Naive thymus-derived CD8-positive, alpha-beta T cell (primary cell): ENCODE measurements around the gene FTCDNL1. TPM values are rescaled to one million over a fixed set of nuclear protein-coding genes. Genes with fewer than 3 reads are reported as not detected.

Experiments used
- ATAC-seq, 2 donors: fragments of 150-1000 bp; cut with Tn5 transposase in 1 of 2; sonication (Bioruptor Pico), chemical (Tn5 transposase) in 1 of 2; 1 replicate in 1 of 2; 2 replicates in 1 of 2; pipeline ENCODE4 v1.10.0; 2021; ENCODE audit warnings: mild to moderate bottlenecking in 2 of 2, moderate library complexity in 2 of 2
- POLR2A ChIA-PET: fragments of 350-600 bp; sonication (Branson Sonifier 250); formaldehyde crosslinking; loops from one replicate; lab custom pipeline; 2021; ENCODE audit warnings: antibody characterized with exemption; lab: Charles Lee
- DNase-seq, 10 donors: peaks; one replicate each; pipeline versions ENCODE4 v3.0.0 to v3.0.0-alpha.2; 2020 to 2022
- H3K27ac Mint-ChIP-seq, 10 donors: one replicate each; pipeline ENCODE4 v1.8.0; 2020 to 2022; ENCODE audit warnings: mild to moderate bottlenecking in 10 of 10, mixed read lengths in 10 of 10, moderate library complexity in 4 of 10, inconsistent platforms in 1 of 10
- H3K27me3 Mint-ChIP-seq, 5 donors: one replicate each; pipeline ENCODE4 v1.8.0; 2021 to 2022; ENCODE audit warnings: mixed read lengths in 5 of 5
- H3K36me3 Mint-ChIP-seq, 3 donors: one replicate each; pipeline ENCODE4 v1.8.0; 2020 to 2022; ENCODE audit warnings: mixed read lengths in 3 of 3, mild to moderate bottlenecking in 2 of 3, inconsistent platforms in 1 of 3
- H3K4me1 Mint-ChIP-seq, 4 donors: one replicate each; pipeline ENCODE4 v1.8.0; 2021 to 2022; ENCODE audit warnings: mixed read lengths in 4 of 4
- H3K4me3 Mint-ChIP-seq, 10 donors: one replicate each; pipeline ENCODE4 v1.8.0; 2020 to 2022; ENCODE audit warnings: mild to moderate bottlenecking in 10 of 10, mixed read lengths in 10 of 10, moderate library complexity in 6 of 10, inconsistent platforms in 1 of 10
- H3K9me3 Mint-ChIP-seq, 9 donors: one replicate each; pipeline ENCODE4 v1.8.0; 2020 to 2022; ENCODE audit warnings: mixed read lengths in 9 of 9, mild to moderate bottlenecking in 3 of 9, inconsistent platforms in 1 of 9, moderate library complexity in 1 of 9
- polyA plus RNA-seq, 3 donors: library from polyadenylated mRNA; unstranded; fragments of 300-500 nt; fragmentation: Illumina TruSeq; gene quantifications; one replicate each; pipeline ENCODE4 v1.2.3, GENCODE V29; 2021
- total RNA-seq, 8 experiments: library from RNA in 2 of 8; stranded (reverse) in 2 of 8; gene quantifications; one replicate each; pipeline ENCODE4 v1.2.3 and lab custom pipeline; 2021 to 2026

The FTCDNL1 gene
- total and polyA plus RNA-seq, 5 experiments from 2014 or later, result 1.2 to 3.2 (median 2.3) TPM

DNA sequence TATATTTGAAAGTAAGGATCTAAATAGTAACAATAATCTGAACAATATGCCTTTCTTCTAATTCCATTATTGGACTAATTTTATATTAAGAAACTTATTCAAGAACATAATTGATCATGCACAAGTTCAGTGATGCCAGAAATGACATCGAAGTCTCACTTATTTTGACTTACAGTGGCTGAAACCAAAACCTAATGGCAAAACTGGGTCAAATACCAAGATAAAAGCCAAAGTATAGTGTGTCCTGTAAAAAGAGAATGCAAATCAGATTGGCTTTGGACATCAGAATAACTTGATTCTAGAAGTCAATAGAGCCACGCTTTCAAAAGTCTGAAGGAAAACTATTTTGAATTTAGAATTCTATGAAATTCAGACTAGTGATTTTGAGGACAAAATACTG, 137.2 kb downstream of the FTCDNL1 start:
- no peaks in the 10 kb centered on the region for H3K36me3 Mint-ChIP-seq
- POLR2A ChIA-PET, result no interaction called here
- H3K4me3 Mint-ChIP-seq, result no peak overlapping the region
- peaks cover 0 to 5% (median 0%) of the 10 kb centered on the region in 9 donors for H3K9me3 Mint-ChIP-seq
- DNase-seq, result no peak
- no peak for ATAC-seq
- no peak overlapping the region for H3K27ac Mint-ChIP-seq
- no peaks in the 10 kb centered on the region for H3K4me1 Mint-ChIP-seq
- H3K27me3 Mint-ChIP-seq, result peaks cover 0 to 13% (median 10%) of the 10 kb centered on the region in 5 donors

DNA sequence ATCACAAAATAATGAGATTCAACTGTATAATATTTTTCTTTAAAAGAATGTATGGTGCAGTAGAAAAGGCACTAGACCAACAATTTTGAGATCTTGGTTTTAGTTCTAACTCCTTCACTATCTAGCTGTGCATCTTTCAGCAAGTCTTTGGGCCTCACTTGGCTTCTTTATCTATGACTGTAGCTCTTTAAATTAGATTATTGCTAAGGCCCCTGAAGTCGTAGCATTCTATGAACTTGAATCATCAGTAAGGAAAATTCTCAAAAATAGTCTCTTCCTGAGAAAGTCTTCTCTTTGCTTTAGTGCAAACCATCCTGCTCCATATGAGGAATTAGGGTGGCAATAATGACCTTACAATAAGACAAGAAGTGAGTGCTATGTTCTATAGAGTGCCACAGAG, 140.4 kb downstream of the FTCDNL1 start:
- no peak for ATAC-seq
- H3K36me3 Mint-ChIP-seq, result peaks cover 0 to 8% (median 0%) of the 10 kb centered on the region in 3 donors

More for the DNA sequence above, 140.4 kb downstream of the FTCDNL1 start:
- H3K9me3 Mint-ChIP-seq, result peaks cover 0 to 19% (median 5%) of the 10 kb centered on the region in 9 donors
- no peak for DNase-seq
- H3K27ac Mint-ChIP-seq, result no peak overlapping the region
- H3K4me3 Mint-ChIP-seq, result no peak overlapping the region
- POLR2A ChIA-PET, result no interaction called here
- peaks cover 0 to 13% (median 10%) of the 10 kb centered on the region in 5 donors for H3K27me3 Mint-ChIP-seq
- no peaks in the 10 kb centered on the region for H3K4me1 Mint-ChIP-seq

Other genes with a start within 250 kb of the FTCDNL1 start
- gene C2orf69, start 60.1 kb upstream of the FTCDNL1 start, total RNA-seq, result 10 to 100 TPM; 13.9 to 14.4 TPM
- gene C2orf69, start 60.1 kb upstream of the FTCDNL1 start, polyA plus RNA-seq, result 10 to 100 TPM; 11.6 to 13.2 (median 11.9) TPM
- gene TYW5, start 104.3 kb upstream of the FTCDNL1 start, total RNA-seq, result 10 to 100 TPM; 13.8 to 14.6 TPM
- 1 to 10 TPM; 3.5 to 4.2 (median 3.7) TPM for gene TYW5, start 104.3 kb upstream of the FTCDNL1 start, polyA plus RNA-seq
- gene MAIP1, start 104.4 kb upstream of the FTCDNL1 start, total RNA-seq, result 10 to 100 TPM; 17.9 to 18.5 TPM
- 10 to 100 TPM; 11.5 to 16.8 (median 12.6) TPM for gene MAIP1, start 104.4 kb upstream of the FTCDNL1 start, polyA plus RNA-seq